CD4-positive, alpha-beta T cell (primary cell): ENCODE results near the gene BCL2A1. TPM values are rescaled to one million over a fixed set of nuclear protein-coding genes. Genes with fewer than 3 reads are reported as not detected.

Experiments
- ATAC-seq: fragments of 200-7000 bp; cut with Tn5 transposase; one replicate; pipeline ENCODE4 v1.10.0; 2022; ENCODE audit warnings: mild to moderate bottlenecking; ENCODE audit not compliant: poor library complexity
- CTCF ChIA-PET: fragments of 350-600 bp; sonication (Branson Sonifier 250); formaldehyde crosslinking; loops from one replicate; lab custom pipeline; 2021; ENCODE audit warnings: antibody characterized with exemption, inconsistent platforms; lab: Charles Lee
- POLR2A ChIA-PET: fragments of 350-600 bp; sonication (Branson Sonifier 250); formaldehyde crosslinking; loops from one replicate; lab custom pipeline; 2021; ENCODE audit warnings: antibody characterized with exemption, inconsistent platforms; lab: Charles Lee
- DNase-seq, 14 experiments: peaks; one replicate each; pipeline ENCODE4 v3.0.0-alpha.2; 2013 to 2020; ENCODE audit warnings: mixed read lengths in 2 of 14
- H3K27ac ChIP-seq, 2 donors: one replicate each; pipeline versions ENCODE4 v1.5.1 to v1.7.0; 2013; ENCODE audit warnings: low read length in 2 of 2, low read depth in 1 of 2, mild to moderate bottlenecking in 1 of 2
- H3K27me3 ChIP-seq, 2 experiments: 1 replicate in 1 of 2; 2 replicates in 1 of 2; pipeline versions ENCODE4 v1.6.1 to v1.7.0; 2013; ENCODE audit warnings: low read length in 2 of 2, control low read depth in 1 of 2, mild to moderate bottlenecking in 1 of 2, moderate library complexity in 1 of 2; ENCODE audit not compliant: insufficient read depth in 2 of 2, control insufficient read depth in 1 of 2
- H3K36me3 ChIP-seq: one replicate; pipeline ENCODE4 v1.6.1; 2013; ENCODE audit warnings: low read length, control low read depth; ENCODE audit not compliant: insufficient read depth
- H3K4me1 ChIP-seq: one replicate; pipeline ENCODE4 v1.6.1; 2013; ENCODE audit warnings: low read length, control low read depth; ENCODE audit not compliant: insufficient read depth
- H3K4me3 ChIP-seq: one replicate; pipeline ENCODE4 v1.5.1; 2013; ENCODE audit warnings: mild to moderate bottlenecking, low read length, moderate library complexity
- H3K9me3 ChIP-seq, 2 experiments: 1 replicate in 1 of 2; 2 replicates in 1 of 2; pipeline versions ENCODE4 v1.6.1 to v1.7.0; 2013; ENCODE audit warnings: low read length in 2 of 2, mild to moderate bottlenecking in 2 of 2, control low read depth in 1 of 2, moderate library complexity in 1 of 2; ENCODE audit not compliant: control insufficient read depth in 1 of 2, insufficient read depth in 1 of 2
- H3K27ac Mint-ChIP-seq: one replicate; pipeline ENCODE4 v1.8.0; 2020; ENCODE audit warnings: mixed read lengths
- H3K27me3 Mint-ChIP-seq: one replicate; pipeline ENCODE4 v1.8.0; 2021; ENCODE audit warnings: mixed read lengths
- H3K36me3 Mint-ChIP-seq: one replicate; pipeline ENCODE4 v1.8.0; 2021; ENCODE audit warnings: low read depth, mixed read lengths
- H3K4me1 Mint-ChIP-seq: one replicate; pipeline ENCODE4 v1.8.0; 2021; ENCODE audit warnings: low read depth, mixed read lengths
- H3K4me3 Mint-ChIP-seq: one replicate; pipeline ENCODE4 v1.8.0; 2020; ENCODE audit warnings: mild to moderate bottlenecking, mixed read lengths
- H3K9me3 Mint-ChIP-seq: one replicate; pipeline ENCODE4 v1.8.0; 2020; ENCODE audit warnings: mixed read lengths
- CTCF ChIP-seq: fragments of 200-600 bp; IDR thresholded peaks from one replicate; pipeline ENCODE4 v1.8.0; 2022; ENCODE audit warnings: antibody characterized with exemption, mild to moderate bottlenecking
- intact Hi-C, 2 experiments: fragments of 100-400 bp; cut with DNase I in 1 of 2; cut with micrococcal nuclease in 1 of 2; formaldehyde crosslinking; loops; one replicate each; pipeline versions ENCODE4 v1.15.1 to v1.9.0; 2023 to 2025; cut with DNase I, micrococcal nuclease
- total RNA-seq, 174 experiments: library from RNA in 2 of 174; stranded (reverse) in 2 of 174; gene quantifications; one replicate each; pipeline ENCODE4 v1.2.3 and lab custom pipeline; 2021 to 2026

Gene BCL2A1
- total RNA-seq, 2 experiments from 2014 or later = 18.7 to 20.0 TPM

GRCh38 chr15:79952329-79952728 is 18.7 kb downstream of the BCL2A1 start:
- ChIA-PET POLR2A (no interaction called here), CTCF (interaction anchor here (0.6 kb wide), 1 partner anchor 63 kb away, joined by 3 read pairs; no protein-coding TSS in a partner anchor)
- Mint-ChIP-seq H3K27ac (no peak overlapping the region), H3K27me3 (no peaks in the 10 kb centered on the region), H3K9me3 (no peaks in the 10 kb centered on the region), H3K4me1 (peaks cover 20% of the 10 kb centered on the region), H3K4me3 (no peak overlapping the region), H3K36me3 (no peaks in the 10 kb centered on the region)
- no peak for TF ChIP-seq CTCF
- DNase-seq = no peak
- Histone ChIP-seq H3K4me3 (no peak overlapping the region), H3K27ac (no peak overlapping the region), H3K27me3 (no peaks in the 10 kb centered on the region), H3K9me3 (no peaks in the 10 kb centered on the region), H3K4me1 (peaks cover 9% of the 10 kb centered on the region), H3K36me3 (no peaks in the 10 kb centered on the region)
- intact Hi-C loops = no loop called here
- no peak for ATAC-seq

DNA sequence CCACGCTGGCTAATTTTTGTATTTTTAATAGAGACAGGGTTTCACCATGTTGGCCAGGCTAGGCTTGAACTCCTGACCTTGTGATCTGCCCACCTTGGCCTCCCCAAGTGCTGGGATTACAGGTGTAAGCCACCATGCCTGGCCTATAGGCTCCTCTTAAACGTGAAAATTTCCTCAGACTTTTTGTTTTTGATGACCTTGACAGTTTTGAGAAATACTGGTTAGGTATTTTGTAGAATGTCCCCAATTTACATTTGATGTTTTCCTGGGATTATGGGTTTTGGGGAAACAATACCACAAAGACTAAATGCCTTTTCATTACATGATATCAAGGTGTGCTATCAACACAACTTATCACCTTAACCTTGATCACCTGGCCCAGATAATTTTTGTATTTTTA is 20.7 kb downstream of the BCL2A1 start:
- Histone ChIP-seq H3K27ac (no peak overlapping the region), H3K4me1 (peaks cover 9% of the 10 kb centered on the region), H3K36me3 (no peaks in the 10 kb centered on the region), H3K9me3 (no peaks in the 10 kb centered on the region), H3K27me3 (no peaks in the 10 kb centered on the region), H3K4me3 (no peak overlapping the region)
- H3K9me3 Mint-ChIP-seq = no peaks in the 10 kb centered on the region
- H3K36me3 Mint-ChIP-seq = no peaks in the 10 kb centered on the region
- no peak overlapping the region for H3K27ac Mint-ChIP-seq
- ATAC-seq (no peak), DNase-seq (no peak)
- ChIA-PET CTCF (no interaction called here), POLR2A (no interaction called here)
- intact Hi-C loops = no loop called here
- H3K4me3 Mint-ChIP-seq = no peak overlapping the region
- peaks cover 20% of the 10 kb centered on the region for H3K4me1 Mint-ChIP-seq
- no peak for TF ChIP-seq CTCF
- H3K27me3 Mint-ChIP-seq = no peaks in the 10 kb centered on the region

DNA sequence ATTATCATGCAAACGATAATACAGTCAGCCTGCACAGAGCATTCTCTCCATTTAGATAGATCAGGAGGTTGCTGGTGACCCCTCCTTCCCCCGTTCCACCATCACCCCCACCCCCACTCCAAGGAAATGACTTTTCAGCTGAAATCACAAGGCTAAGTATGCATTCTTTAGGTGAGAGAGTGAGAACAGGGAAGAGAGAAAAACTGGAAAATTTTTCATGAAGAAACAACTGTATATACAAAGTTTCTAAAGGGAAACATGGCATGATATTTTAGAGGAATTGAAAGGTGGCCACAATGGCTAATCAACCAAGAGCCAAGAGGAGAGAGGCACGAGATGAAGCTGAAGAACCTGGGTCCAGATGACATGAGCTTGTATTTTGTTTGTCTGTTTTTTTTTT is 22.2 kb downstream of the BCL2A1 start:
- intact Hi-C loops = no loop called here
- Mint-ChIP-seq H3K4me1 (peaks cover 9% of the 10 kb centered on the region), H3K9me3 (no peaks in the 10 kb centered on the region), H3K27me3 (no peaks in the 10 kb centered on the region), H3K36me3 (no peaks in the 10 kb centered on the region), H3K4me3 (no peak overlapping the region), H3K27ac (no peak overlapping the region)
- H3K4me1 ChIP-seq = peaks cover under 1% of the 10 kb centered on the region
- no peaks in the 10 kb centered on the region for H3K36me3 ChIP-seq
- no peak for TF ChIP-seq CTCF
- no peak overlapping the region for H3K27ac ChIP-seq
- ChIA-PET POLR2A (interaction anchor here (1.3 to 3.6 kb wide), 2 partner anchors 19 to 26 kb away, joined by 3 to 13 read pairs; no protein-coding TSS in a partner anchor), CTCF (no interaction called here)
- H3K4me3 ChIP-seq = no peak overlapping the region
- DNase-seq = no peak
- H3K9me3 ChIP-seq = no peaks in the 10 kb centered on the region
- H3K27me3 ChIP-seq = no peaks in the 10 kb centered on the region
- ATAC-seq = no peak
